Adipocyte (in vitro differentiated cells): Measurements from ENCODE around the gene KAT2A.
A peak's percentile ranks its signal among the peaks of the same experiment; 100 is the strongest.

ENCODE experiments used
- DNase-seq: peaks from one replicate; pipeline ENCODE4 v3.0.0-alpha.2; 2015; ENCODE audit warnings: low read depth
- H3K27me3 ChIP-seq: replicated peaks from 2 replicates; pipeline ENCODE4 v1.7.0; 2013; ENCODE audit warnings: mild to moderate bottlenecking, low read length, moderate library complexity; ENCODE audit not compliant: control insufficient read depth, insufficient read depth
- H3K36me3 ChIP-seq: 2 replicates; pipeline ENCODE4 v1.7.0; 2013; ENCODE audit warnings: low read length, mild to moderate bottlenecking, moderate library complexity; ENCODE audit not compliant: control insufficient read depth, insufficient read depth, severe bottlenecking
- H3K4me1 ChIP-seq: 2 replicates; pipeline ENCODE4 v1.7.0; 2013; ENCODE audit warnings: mild to moderate bottlenecking, low read length, moderate library complexity; ENCODE audit not compliant: control insufficient read depth, insufficient read depth
- H3K4me3 ChIP-seq: 2 replicates; pipeline ENCODE4 v1.7.0; 2013; ENCODE audit warnings: mild to moderate bottlenecking, low read length, moderate library complexity
- H3K9ac ChIP-seq: 2 replicates; pipeline ENCODE4 v1.7.0; 2013; ENCODE audit warnings: mild to moderate bottlenecking, low read length, moderate library complexity
- H3K9me3 ChIP-seq: 2 replicates; pipeline ENCODE4 v1.7.0; 2013; ENCODE audit warnings: mild to moderate bottlenecking, low read length, moderate library complexity; ENCODE audit not compliant: control insufficient read depth

The KAT2A gene

GRCh38 chr17:42133461-42134041, 12.4 kb upstream of the KAT2A start:
- Histone ChIP-seq H3K9me3 (no peaks in the 10 kb centered on the region), H3K36me3 (peaks cover 46% of the 10 kb centered on the region), H3K27me3 (no peaks in the 10 kb centered on the region), H3K4me1 (peaks cover 52% of the 10 kb centered on the region), H3K9ac (no peak overlapping the region), H3K4me3 (no peak overlapping the region)
- DNase-seq: no peak

- peaks cover 46% of the 10 kb centered on the region for H3K4me1 ChIP-seq
- peak; percentile 68 for DNase-seq
- no peak overlapping the region for H3K4me3 ChIP-seq
Observed at GRCh38 chr17:42132941-42133340, 11.8 kb upstream of the KAT2A start.

GRCh38 chr17:42131981-42132432, 10.8 kb upstream of the KAT2A start:
- no peak for DNase-seq
- no peak overlapping the region for H3K4me3 ChIP-seq
- peaks cover 44% of the 10 kb centered on the region for H3K4me1 ChIP-seq
- no peaks in the 10 kb centered on the region for H3K9me3 ChIP-seq
- peaks cover 62% of the 10 kb centered on the region for H3K36me3 ChIP-seq
- H3K9ac ChIP-seq: no peak overlapping the region
- H3K27me3 ChIP-seq: no peaks in the 10 kb centered on the region

More at GRCh38 chr17:42132941-42133340, 11.8 kb upstream of the KAT2A start:
- H3K9me3 ChIP-seq: no peaks in the 10 kb centered on the region
- no peak overlapping the region for H3K9ac ChIP-seq
- H3K27me3 ChIP-seq: no peaks in the 10 kb centered on the region
- peaks cover 52% of the 10 kb centered on the region for H3K36me3 ChIP-seq

GRCh38 chr17:42131232-42131631, 10.1 kb upstream of the KAT2A start:
- Histone ChIP-seq H3K4me1 (peaks cover 40% of the 10 kb centered on the region), H3K36me3 (peaks cover 61% of the 10 kb centered on the region), H3K27me3 (no peaks in the 10 kb centered on the region), H3K4me3 (no peak overlapping the region), H3K9ac (no peak overlapping the region), H3K9me3 (no peaks in the 10 kb centered on the region)
- no peak for DNase-seq

- Histone ChIP-seq H3K4me1 (peaks cover 32% of the 10 kb centered on the region), H3K36me3 (peaks cover 61% of the 10 kb centered on the region), H3K4me3 (no peak overlapping the region), H3K27me3 (no peaks in the 10 kb centered on the region), H3K9ac (no peak overlapping the region), H3K9me3 (no peaks in the 10 kb centered on the region)
- no peak for DNase-seq
Observed at GRCh38 chr17:42130310-42130936, 9.3 kb upstream of the KAT2A start.

- Histone ChIP-seq H3K9ac (no peak overlapping the region), H3K4me1 (peaks cover 27% of the 10 kb centered on the region), H3K4me3 (no peak overlapping the region), H3K36me3 (peaks cover 71% of the 10 kb centered on the region), H3K27me3 (no peaks in the 10 kb centered on the region), H3K9me3 (no peaks in the 10 kb centered on the region)
- no peak for DNase-seq
Observed at GRCh38 chr17:42129109-42129837, 8.1 kb upstream of the KAT2A start.

GRCh38 chr17:42127414-42127813, 6.2 kb upstream of the KAT2A start:
- Histone ChIP-seq H3K4me1 (peaks cover 9% of the 10 kb centered on the region), H3K9me3 (no peaks in the 10 kb centered on the region), H3K27me3 (no peaks in the 10 kb centered on the region), H3K36me3 (peaks cover 64% of the 10 kb centered on the region), H3K4me3 (no peak overlapping the region), H3K9ac (no peak overlapping the region)
- no peak for DNase-seq

GRCh38 chr17:42126836-42127235, 5.7 kb upstream of the KAT2A start:
- Histone ChIP-seq H3K27me3 (no peaks in the 10 kb centered on the region), H3K9me3 (no peaks in the 10 kb centered on the region), H3K4me1 (peaks cover 3% of the 10 kb centered on the region), H3K9ac (no peak overlapping the region), H3K4me3 (no peak overlapping the region), H3K36me3 (peaks cover 61% of the 10 kb centered on the region)
- no peak for DNase-seq

- H3K9ac ChIP-seq: no peak overlapping the region
- no peak for DNase-seq
- H3K4me3 ChIP-seq: no peak overlapping the region
- H3K9me3 ChIP-seq: no peaks in the 10 kb centered on the region
- peaks cover 5% of the 10 kb centered on the region for H3K4me1 ChIP-seq
- peaks cover 60% of the 10 kb centered on the region for H3K36me3 ChIP-seq
- no peaks in the 10 kb centered on the region for H3K27me3 ChIP-seq
Observed at GRCh38 chr17:42125565-42125964, 4.4 kb upstream of the KAT2A start.

GRCh38 chr17:42124256-42124655, 3.1 kb upstream of the KAT2A start:
- Histone ChIP-seq H3K9ac (no peak overlapping the region), H3K27me3 (no peaks in the 10 kb centered on the region), H3K36me3 (peaks cover 49% of the 10 kb centered on the region), H3K4me3 (no peak overlapping the region), H3K4me1 (peaks cover 10% of the 10 kb centered on the region), H3K9me3 (no peaks in the 10 kb centered on the region)
- DNase-seq: no peak
